H1 (cell line): ENCODE measurements around the gene TLE3. TPM values are rescaled to one million over a fixed set of nuclear protein-coding genes. Genes with fewer than 3 reads are reported as not detected.
A peak's percentile ranks its signal among the peaks of the same experiment; 100 is the strongest.

Source experiments
- CTCF ChIA-PET: fragments of 300-600 bp; sonication (Branson Sonifier 250); formaldehyde crosslinking; loops from one replicate; lab custom pipeline; 2021; ENCODE audit not compliant: partially characterized antibody; lab: Charles Lee
- POLR2A ChIA-PET: fragments of 300-600 bp; sonication (Branson Sonifier 250); formaldehyde crosslinking; loops from one replicate; lab custom pipeline; 2021; ENCODE audit warnings: inconsistent platforms; ENCODE audit not compliant: partially characterized antibody; lab: Charles Lee
- DNase-seq, 2 experiments: peaks; one replicate each; pipeline versions ENCODE4 v3.0.0 to v3.0.0-alpha.2; 2010 to 2022; ENCODE audit warnings: low spot score in 2 of 2, low read depth in 1 of 2, mixed read lengths in 1 of 2
- FAIRE-seq: peaks from 2 replicates; lab custom pipeline; 2011; peaks lifted over from hg19 to GRCh38; lab: Jason Lieb, UNC
- H2AFZ ChIP-seq: 2 replicates; pipeline ENCODE4 v1.8.1; 2012; ENCODE audit warnings: low read length, inconsistent platforms
- H2AK5ac ChIP-seq: 2 replicates; pipeline ENCODE4 v1.6.1; 2013; ENCODE audit warnings: low read depth, low read length
- H2BK120ac ChIP-seq: replicated peaks from 2 replicates; pipeline ENCODE3; 2013; ENCODE audit warnings: low read depth, low read length, inconsistent platforms
- H2BK12ac ChIP-seq: 2 replicates; pipeline ENCODE4 v1.6.1; 2013; ENCODE audit warnings: low read depth, low read length
- H2BK15ac ChIP-seq: 2 replicates; pipeline ENCODE4 v1.6.1; 2013; ENCODE audit warnings: low read length
- H2BK20ac ChIP-seq: 2 replicates; pipeline ENCODE4 v1.6.1; 2013; ENCODE audit warnings: low read length
- H2BK5ac ChIP-seq: 2 replicates; pipeline ENCODE4 v1.6.1; 2013; ENCODE audit warnings: low read depth, low read length
- H3K14ac ChIP-seq: 2 replicates; pipeline ENCODE4 v1.6.1; 2013; ENCODE audit warnings: inconsistent platforms; ENCODE audit not compliant: insufficient read length
- H3K18ac ChIP-seq: 2 replicates; pipeline ENCODE4 v1.6.1; 2013; ENCODE audit warnings: low read length; ENCODE audit errors: extremely low read depth
- H3K23ac ChIP-seq: 2 replicates; pipeline ENCODE4 v1.6.1; 2013; ENCODE audit warnings: inconsistent platforms; ENCODE audit not compliant: insufficient read length
- H3K23me2 ChIP-seq: 2 replicates; pipeline ENCODE4 v1.6.1; 2013; ENCODE audit warnings: low read depth, low read length
- H3K27ac ChIP-seq: 2 replicates; pipeline ENCODE4 v1.6.1; 2011; ENCODE audit warnings: low read depth, low read length, inconsistent platforms
- H3K27me3 ChIP-seq, 4 experiments: replicated peaks in 1 of 4; 1 replicate in 1 of 4; 2 replicates in 3 of 4; pipeline versions ENCODE4 v1.6.1 to v1.8.1; 2011 to 2013; ENCODE audit warnings: low read length in 3 of 4, mild to moderate bottlenecking in 3 of 4, inconsistent platforms in 2 of 4, mixed read lengths in 2 of 4, moderate library complexity in 1 of 4; ENCODE audit not compliant: control insufficient read depth in 3 of 4, insufficient read depth in 3 of 4; ENCODE audit errors: extremely low read depth in 1 of 4
- H3K36me3 ChIP-seq, 4 experiments: 2 replicates each; pipeline versions ENCODE4 v1.6.1 to v1.8.1; 2011 to 2013; ENCODE audit warnings: mild to moderate bottlenecking in 4 of 4, low read length in 3 of 4, moderate library complexity in 2 of 4, control low read depth in 1 of 4, inconsistent platforms in 1 of 4; ENCODE audit not compliant: insufficient read depth in 4 of 4, control insufficient read depth in 2 of 4
- H3K4ac ChIP-seq: replicated peaks from 2 replicates; pipeline ENCODE3; 2013; ENCODE audit warnings: low read length, low read depth, mixed read lengths, inconsistent platforms; ENCODE audit not compliant: insufficient read length
- H3K4me1 ChIP-seq, 4 experiments: replicated peaks in 1 of 4; 1 replicate in 1 of 4; 2 replicates in 3 of 4; pipeline versions ENCODE4 v1.6.1 to v1.8.1; 2011 to 2013; ENCODE audit warnings: low read length in 3 of 4, inconsistent platforms in 2 of 4, mixed read lengths in 1 of 4; ENCODE audit not compliant: insufficient read depth in 4 of 4, control insufficient read depth in 3 of 4
- H3K4me2 ChIP-seq, 2 experiments: 2 replicates each; pipeline versions ENCODE4 v1.6.1 to v1.8.1; 2011 to 2013; ENCODE audit warnings: low read depth in 2 of 2, low read length in 2 of 2, control low read depth in 1 of 2, inconsistent platforms in 1 of 2, mild to moderate bottlenecking in 1 of 2; ENCODE audit not compliant: insufficient read depth in 1 of 2
- H3K4me3 ChIP-seq, 4 experiments: fragments of 200-600, 300-600 bp in 1 of 4; sonication (generic), shearing (Covaris generic), sonication (Bioruptor Twin) in 1 of 4; 2 replicates each; pipeline versions ENCODE4 v1.5.1 to v1.8.1; 2011 to 2016; ENCODE audit warnings: low read length in 4 of 4, low read depth in 3 of 4, control low read depth in 2 of 4, inconsistent platforms in 2 of 4, mild to moderate bottlenecking in 2 of 4, mixed read lengths in 1 of 4, moderate library complexity in 1 of 4; ENCODE audit not compliant: insufficient read depth in 2 of 4; ENCODE audit errors: extremely low read depth in 1 of 4
- H3K56ac ChIP-seq: replicated peaks from 2 replicates; pipeline ENCODE3; 2013; ENCODE audit warnings: low read depth, mild to moderate bottlenecking, mixed read lengths, low read length, inconsistent platforms; ENCODE audit not compliant: insufficient read length
- H3K79me1 ChIP-seq: 2 replicates; pipeline ENCODE4 v1.6.1; 2013; ENCODE audit warnings: low read depth, low read length, control low read depth
- H3K79me2 ChIP-seq, 2 experiments: 2 replicates each; pipeline versions ENCODE4 v1.6.1 to v1.8.1; 2012 to 2013; ENCODE audit warnings: low read length in 2 of 2, mild to moderate bottlenecking in 2 of 2, inconsistent platforms in 1 of 2; ENCODE audit not compliant: insufficient read depth in 2 of 2, control insufficient read depth in 1 of 2
- H3K9ac ChIP-seq, 4 experiments: replicated peaks in 1 of 4; 1 replicate in 1 of 4; 2 replicates in 3 of 4; pipeline versions ENCODE4 v1.6.1 to v1.8.1; 2011 to 2013; ENCODE audit warnings: low read depth in 3 of 4, low read length in 3 of 4, control low read depth in 2 of 4, mild to moderate bottlenecking in 2 of 4, moderate library complexity in 2 of 4, inconsistent platforms in 1 of 4; ENCODE audit errors: extremely low read depth in 1 of 4
- H3K9me3 ChIP-seq, 2 experiments: 2 replicates each; pipeline versions ENCODE4 v1.6.1 to v1.8.1; 2012 to 2013; ENCODE audit warnings: mild to moderate bottlenecking in 2 of 2, moderate library complexity in 2 of 2, control low read depth in 1 of 2, inconsistent platforms in 1 of 2, low read depth in 1 of 2, low read length in 1 of 2, mixed read lengths in 1 of 2; ENCODE audit not compliant: insufficient read depth in 2 of 2
- H4K20me1 ChIP-seq, 2 experiments: replicated peaks in 1 of 2; 2 replicates each; pipeline versions ENCODE3 to v1.8.1; 2011 to 2013; ENCODE audit warnings: inconsistent platforms in 2 of 2, low read length in 2 of 2, mild to moderate bottlenecking in 1 of 2; ENCODE audit not compliant: insufficient read depth in 2 of 2, control insufficient read depth in 1 of 2
- H4K5ac ChIP-seq: 2 replicates; pipeline ENCODE4 v1.6.1; 2013; ENCODE audit warnings: low read length, low read depth, mixed read lengths, inconsistent platforms; ENCODE audit not compliant: insufficient read length
- H4K8ac ChIP-seq: 2 replicates; pipeline ENCODE4 v1.8.0; 2013; ENCODE audit warnings: mild to moderate bottlenecking, moderate library complexity, low read length, inconsistent platforms; ENCODE audit not compliant: insufficient read depth; ENCODE audit errors: extremely low read depth
- H4K91ac ChIP-seq: replicated peaks from 2 replicates; pipeline ENCODE3; 2013; ENCODE audit warnings: low read length, mixed read lengths, inconsistent platforms; ENCODE audit not compliant: insufficient read length
- KDM4A ChIP-seq: IDR thresholded peaks from one replicate; pipeline ENCODE4 v1.7.1; 2012; ENCODE audit warnings: low read depth, mild to moderate bottlenecking, moderate library complexity, low read length, inconsistent platforms; ENCODE audit not compliant: severe bottlenecking
- WGBS, 2 experiments: shearing (Covaris generic) in 1 of 2; methylation state at CpG; one replicate each; pipeline versions ENCODE4 v1.1.6 to v1.1.7; 2013 to 2015; ENCODE audit warnings: low lambda C conversion rate in 2 of 2, mixed read lengths in 2 of 2, inconsistent platforms in 1 of 2, low coverage in 1 of 2, missing lambda C conversion rate in 1 of 2; ENCODE audit not compliant: insufficient replicate concordance in 2 of 2, insufficient coverage in 1 of 2, insufficient read length in 1 of 2; ENCODE audit errors: extremely low coverage in 1 of 2, missing lambda C conversion rate in 1 of 2; 5-methylcytosine and 5-hydroxymethylcytosine counted together
- polyA plus RNA-seq, 7 experiments: library from polyadenylated mRNA; depleted of rRNA in 3 of 7; stranded (reverse) in 5 of 7; unstranded in 2 of 7; fragments of >200 nt in 5 of 7; fragments of 200-250 nt in 2 of 7; gene quantifications; 1 replicate in 5 of 7; 2 replicates in 1 of 7; 4 replicates in 1 of 7; pipeline versions ENCODE4 v1.2.1 to v1.2.3, GENCODE V29; 2011 to 2013; ENCODE audit warnings: missing spikeins in 2 of 7, mixed read lengths in 2 of 7
- total RNA-seq: library from RNA; stranded (reverse); fragmentation: NEBNext Ultra II Directional; extraction: Animal tissue kit (Norgen Biotek cat#: 25700); gene quantifications from 2 replicates; pipeline ENCODE4 v1.2.1, GENCODE V29; 2021

TLE3 gene
- total and polyA plus RNA-seq, 2 of the 8 experiments (the other 6 are each of a cell fraction or from before 2014, with no cell fraction given): 25.1 to 61.2 TPM

GRCh38 chr15:70014331-70014730 lies 83.4 kb downstream of the TLE3 start:
- H2BK5ac ChIP-seq: 0 out of 2 replicates have a peak overlapping the region, but pooled peaks have one; percentile 76
- peak overlapping the region; percentile 89; the same call in 1 of the 2 replicates for H2BK15ac ChIP-seq
- H3K27me3 ChIP-seq: peaks cover 0 to 2% (median 0%) of the 10 kb centered on the region in 4 experiments; a peak in 2 of 7 replicates
- H2BK120ac ChIP-seq: no peak overlapping the region
- POLR2A ChIA-PET: interaction anchor here (1.4 to 1.6 kb wide), 2 partner anchors 83 to 85 kb away, joined by 5 to 8 read pairs; partner anchors contain the start of gene TLE3
- H4K20me1 ChIP-seq: no peaks in the 10 kb centered on the region
- FAIRE-seq: no peak
- no peak overlapping the region for H3K4ac ChIP-seq
- WGBS, 2 experiments: 76% methylated on average over 6 of the region's 6 CpGs; no CpG with 5 or more reads in 1 of the 2 experiments
- H3K14ac ChIP-seq: no peak overlapping the region
- 0 out of 2 replicates have a peak overlapping the region, but pooled peaks have one; percentile 18 for H2AK5ac ChIP-seq
- no peaks in the 10 kb centered on the region for H3K79me2 ChIP-seq
- no peak overlapping the region for H3K4me3 ChIP-seq
- CTCF ChIA-PET: interaction anchor here (1.0 to 1.7 kb wide), 4 partner anchors 60 to 271 kb away, joined by 3 to 4 read pairs (median 3); no protein-coding TSS in a partner anchor
- H4K91ac ChIP-seq: peak overlapping the region; percentile 5
- H4K8ac ChIP-seq: no peak overlapping the region
- no peak overlapping the region; a peak in 1 of 4 replicates for H3K4me2 ChIP-seq
- H2BK20ac ChIP-seq: peak overlapping the region; percentile 49; the same call in 1 of the 2 replicates
- H2BK12ac ChIP-seq: peak overlapping the region; percentile 41; the same call in 1 of the 2 replicates
- H3K18ac ChIP-seq: peak overlapping the region; percentile 41; the same call in 1 of the 2 replicates
- peak overlapping the region; percentile 60; the same call in 1 of the 2 replicates for H2AFZ ChIP-seq
- H3K79me1 ChIP-seq: no peaks in the 10 kb centered on the region
- H4K5ac ChIP-seq: no peak overlapping the region
- no peak for DNase-seq
- no peaks in the 10 kb centered on the region for H3K9me3 ChIP-seq
- no peak overlapping the region for H3K56ac ChIP-seq
- H3K27ac ChIP-seq: no peak overlapping the region
- no peak for TF ChIP-seq KDM4A
- H3K4me1 ChIP-seq: peaks cover 0 to 22% (median 16%) of the 10 kb centered on the region in 4 experiments; a peak in 6 of 7 replicates
- no peak overlapping the region for H3K23ac ChIP-seq
- H3K36me3 ChIP-seq: no peaks in the 10 kb centered on the region
- H3K23me2 ChIP-seq: no peaks in the 10 kb centered on the region
- H3K9ac ChIP-seq: no peak overlapping the region
